Kidney epithelial cell (primary cell): Measurements from ENCODE around the gene CELF5. TPM values are rescaled to one million over a fixed set of nuclear protein-coding genes. Genes with fewer than 3 reads are reported as not detected.

Experiments used
- DNase-seq: peaks from one replicate; pipeline ENCODE4 v3.0.0-alpha.2; 2010; ENCODE audit warnings: low read depth
- H3K27me3 ChIP-seq: 2 replicates; pipeline ENCODE4 v1.6.0; 2011; ENCODE audit warnings: low read length; ENCODE audit not compliant: control insufficient read depth, insufficient read depth
- H3K36me3 ChIP-seq: 2 replicates; pipeline ENCODE4 v1.5.1; 2011; ENCODE audit warnings: low read length; ENCODE audit not compliant: control insufficient read depth, insufficient read depth
- H3K4me3 ChIP-seq: 2 replicates; pipeline ENCODE4 v1.5.1; 2011; ENCODE audit warnings: low read depth, mild to moderate bottlenecking, control low read depth, low read length
- total RNA-seq: library from RNA; depleted of rRNA; stranded (reverse); fragments of >200 nt; gene quantifications from 2 replicates; pipeline ENCODE4 v1.2.3, GENCODE V29; 2015
- TF ChIP-seq, protein P1 (sequence below): IDR thresholded peaks from 2 replicates; pipeline ENCODE4 v1.5.1; 2011; ENCODE audit warnings: mild to moderate bottlenecking, moderate library complexity, low read length, control low read depth, inconsistent platforms; ENCODE audit not compliant: insufficient read depth, poor library complexity, severe bottlenecking

Gene CELF5
- total RNA-seq, 1 donor from 2014 or later, result 0.17 TPM

DNA sequence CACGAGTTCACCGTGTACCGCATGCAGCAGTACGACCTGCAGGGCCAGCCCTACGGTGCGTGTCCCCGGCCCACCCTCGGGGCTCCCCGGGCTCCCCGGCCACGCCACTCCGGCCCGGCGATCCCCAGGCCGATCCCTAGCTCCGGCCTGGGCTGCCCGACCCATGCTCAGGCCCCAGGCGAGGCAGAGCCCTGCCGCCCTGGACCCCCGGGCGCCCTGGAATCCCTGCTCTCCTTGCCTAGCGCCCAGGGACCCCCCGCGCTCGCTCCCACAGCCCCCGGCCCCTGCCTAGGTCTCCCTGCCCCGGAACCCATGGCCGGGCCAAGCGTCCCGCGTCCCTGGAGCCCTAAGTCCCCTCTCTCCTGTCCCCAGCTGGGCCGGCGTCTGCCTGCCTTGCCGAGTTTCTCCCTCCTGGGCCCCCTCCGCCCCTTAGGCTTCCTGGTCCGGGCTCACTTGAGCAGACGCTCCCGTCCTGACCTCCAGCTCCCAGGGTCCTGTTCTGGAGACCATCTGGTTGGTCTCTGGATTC is 38.2 kb upstream of the CELF5 start:
- Histone ChIP-seq H3K4me3 (peak overlapping the region; percentile 95), H3K27me3 (no peaks in the 10 kb centered on the region)
- DNase-seq, result no peak

DNA sequence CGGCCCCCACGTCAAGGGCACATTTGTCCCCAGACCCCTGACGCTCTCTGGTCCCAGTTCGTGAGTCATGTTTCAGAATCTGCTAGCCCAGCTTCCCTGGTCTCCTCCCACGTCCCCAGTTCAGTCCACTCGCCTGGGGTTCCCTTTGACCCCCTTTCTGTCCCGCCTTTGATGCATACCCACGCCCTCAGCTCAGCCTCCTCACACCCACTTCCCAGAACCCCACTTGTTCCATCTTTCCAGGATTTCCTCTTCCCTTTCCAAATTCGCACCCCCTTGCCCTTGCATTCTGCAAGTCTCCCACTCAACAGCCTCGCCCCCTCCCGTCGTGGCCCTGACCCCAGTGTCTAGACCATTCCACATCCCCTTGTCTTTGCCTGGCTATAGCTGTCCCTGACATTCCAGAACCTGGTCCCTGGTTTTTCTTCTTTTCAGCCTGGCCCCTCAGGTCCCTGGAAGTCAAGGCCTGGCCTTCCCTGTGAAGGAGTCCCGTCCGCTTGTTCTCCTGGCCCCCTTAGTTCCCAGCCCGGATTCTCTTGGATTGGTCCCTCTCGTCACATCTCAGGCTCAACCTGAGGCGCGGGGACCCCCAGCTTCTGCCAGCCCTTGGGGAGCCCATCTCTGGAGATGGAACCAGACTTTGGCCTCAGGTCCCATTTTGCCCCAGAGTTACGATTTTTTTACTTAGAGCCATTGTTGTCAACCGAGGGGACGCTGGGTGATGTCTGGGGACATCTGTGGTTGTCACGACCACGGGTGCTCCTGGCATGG is 37.4 kb upstream of the CELF5 start:
- Histone ChIP-seq H3K27me3 (no peaks in the 10 kb centered on the region), H3K4me3 (peak overlapping the region; percentile 95), H3K36me3 (no peaks in the 10 kb centered on the region)
- DNase-seq, result no peak
- TF ChIP-seq, protein P1, sequence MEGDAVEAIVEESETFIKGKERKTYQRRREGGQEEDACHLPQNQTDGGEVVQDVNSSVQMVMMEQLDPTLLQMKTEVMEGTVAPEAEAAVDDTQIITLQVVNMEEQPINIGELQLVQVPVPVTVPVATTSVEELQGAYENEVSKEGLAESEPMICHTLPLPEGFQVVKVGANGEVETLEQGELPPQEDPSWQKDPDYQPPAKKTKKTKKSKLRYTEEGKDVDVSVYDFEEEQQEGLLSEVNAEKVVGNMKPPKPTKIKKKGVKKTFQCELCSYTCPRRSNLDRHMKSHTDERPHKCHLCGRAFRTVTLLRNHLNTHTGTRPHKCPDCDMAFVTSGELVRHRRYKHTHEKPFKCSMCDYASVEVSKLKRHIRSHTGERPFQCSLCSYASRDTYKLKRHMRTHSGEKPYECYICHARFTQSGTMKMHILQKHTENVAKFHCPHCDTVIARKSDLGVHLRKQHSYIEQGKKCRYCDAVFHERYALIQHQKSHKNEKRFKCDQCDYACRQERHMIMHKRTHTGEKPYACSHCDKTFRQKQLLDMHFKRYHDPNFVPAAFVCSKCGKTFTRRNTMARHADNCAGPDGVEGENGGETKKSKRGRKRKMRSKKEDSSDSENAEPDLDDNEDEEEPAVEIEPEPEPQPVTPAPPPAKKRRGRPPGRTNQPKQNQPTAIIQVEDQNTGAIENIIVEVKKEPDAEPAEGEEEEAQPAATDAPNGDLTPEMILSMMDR, result no peak

More for the DNA sequence above, 38.2 kb upstream of the CELF5 start:
- H3K36me3 ChIP-seq, result no peaks in the 10 kb centered on the region
- TF ChIP-seq, protein P1, result no peak

DNA sequence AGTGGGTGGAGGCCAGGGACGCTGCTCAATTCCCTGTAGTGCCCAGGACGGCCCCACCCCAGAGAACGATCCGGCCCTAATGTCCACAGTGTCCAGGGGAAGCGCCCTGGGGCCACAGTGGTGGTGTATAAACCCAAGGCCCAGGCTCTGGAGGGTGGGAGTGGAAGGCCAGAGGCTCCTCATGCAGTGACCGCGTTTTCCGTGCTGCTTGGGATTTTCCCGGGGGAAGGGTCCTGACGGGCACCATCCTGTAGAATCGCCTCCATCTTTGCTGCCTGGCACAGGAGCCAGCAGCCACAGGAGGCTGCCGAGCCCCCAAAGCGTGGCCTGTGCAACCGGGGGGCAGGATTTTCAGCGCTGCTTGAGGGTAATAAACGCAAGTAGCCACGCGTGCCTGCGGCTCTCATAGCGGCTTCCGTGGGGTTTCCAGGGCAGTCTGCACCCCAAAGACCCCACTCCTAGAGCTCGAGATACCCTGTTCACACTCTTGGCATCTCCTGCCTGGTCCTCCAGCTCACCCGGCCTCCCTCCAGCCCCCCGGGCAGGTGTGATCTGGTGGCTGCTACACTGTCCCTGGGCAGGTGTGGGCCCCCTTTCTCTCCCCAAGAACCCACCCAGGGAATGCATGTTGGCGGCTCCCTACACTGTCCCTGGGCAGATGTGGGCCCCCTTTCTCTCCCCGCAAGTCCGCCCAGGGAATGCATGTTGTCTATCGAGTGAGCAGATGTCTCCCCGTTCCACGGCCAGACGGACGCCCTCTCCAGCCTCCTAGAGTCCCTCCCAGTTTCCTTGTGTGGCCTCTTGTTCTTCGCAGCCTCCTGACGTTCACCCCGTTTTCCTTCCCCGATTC is 36.6 kb upstream of the CELF5 start:
- Histone ChIP-seq H3K4me3 (no peak overlapping the region), H3K36me3 (no peaks in the 10 kb centered on the region), H3K27me3 (no peaks in the 10 kb centered on the region)
- TF ChIP-seq, protein P1, result no peak
- no peak for DNase-seq

DNA sequence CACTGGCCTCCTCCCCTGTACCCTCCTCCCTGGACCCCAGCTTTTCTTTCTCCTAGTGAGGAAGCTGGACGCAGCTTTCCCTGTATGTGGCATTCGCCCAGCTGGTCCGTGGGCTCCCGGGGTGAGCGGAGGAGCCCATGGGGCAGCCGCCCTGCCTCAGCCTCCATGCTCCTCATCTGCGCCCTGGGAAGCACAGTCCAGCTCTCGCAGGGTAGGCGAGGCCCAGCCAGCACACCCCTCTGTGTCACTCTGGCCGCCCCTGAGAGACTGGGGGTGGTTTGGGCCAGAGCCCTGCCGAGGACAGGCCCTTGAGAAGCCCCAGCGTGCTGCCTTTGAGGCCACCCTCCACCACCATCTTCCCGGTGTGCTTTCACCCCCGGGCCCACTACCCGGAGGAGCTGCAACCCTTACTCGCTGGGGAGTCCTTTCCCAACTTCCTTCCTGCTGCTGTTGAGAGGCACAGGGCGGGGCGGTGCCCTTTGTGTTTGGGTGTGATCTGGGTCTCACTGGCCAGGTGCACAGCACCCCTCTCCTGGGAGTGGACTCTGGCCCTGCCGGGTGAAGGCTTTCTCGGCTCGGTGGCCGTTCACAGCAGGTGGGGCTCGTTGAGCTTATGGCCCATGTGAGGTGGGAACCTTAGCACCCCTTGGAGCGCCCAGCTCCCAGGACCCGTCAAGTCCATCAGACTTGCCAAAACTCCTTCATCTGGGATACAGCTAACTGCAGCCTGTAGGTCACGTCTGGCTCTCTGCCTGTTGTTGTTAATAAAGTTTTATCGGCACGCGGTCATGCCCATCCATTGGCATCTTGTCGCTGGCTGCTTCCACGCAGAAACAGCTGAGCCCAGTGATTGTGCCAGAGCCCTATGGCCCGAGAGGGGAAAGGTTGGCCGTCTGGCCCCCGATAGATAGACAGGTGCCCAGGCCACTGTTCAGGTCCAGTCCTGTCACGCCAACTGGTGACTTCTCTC is 35.5 kb upstream of the CELF5 start:
- TF ChIP-seq, protein P1, result no peak
- H3K27me3 ChIP-seq, result no peaks in the 10 kb centered on the region
- no peaks in the 10 kb centered on the region for H3K36me3 ChIP-seq
- H3K4me3 ChIP-seq, result no peak overlapping the region
- DNase-seq, result no peak

DNA sequence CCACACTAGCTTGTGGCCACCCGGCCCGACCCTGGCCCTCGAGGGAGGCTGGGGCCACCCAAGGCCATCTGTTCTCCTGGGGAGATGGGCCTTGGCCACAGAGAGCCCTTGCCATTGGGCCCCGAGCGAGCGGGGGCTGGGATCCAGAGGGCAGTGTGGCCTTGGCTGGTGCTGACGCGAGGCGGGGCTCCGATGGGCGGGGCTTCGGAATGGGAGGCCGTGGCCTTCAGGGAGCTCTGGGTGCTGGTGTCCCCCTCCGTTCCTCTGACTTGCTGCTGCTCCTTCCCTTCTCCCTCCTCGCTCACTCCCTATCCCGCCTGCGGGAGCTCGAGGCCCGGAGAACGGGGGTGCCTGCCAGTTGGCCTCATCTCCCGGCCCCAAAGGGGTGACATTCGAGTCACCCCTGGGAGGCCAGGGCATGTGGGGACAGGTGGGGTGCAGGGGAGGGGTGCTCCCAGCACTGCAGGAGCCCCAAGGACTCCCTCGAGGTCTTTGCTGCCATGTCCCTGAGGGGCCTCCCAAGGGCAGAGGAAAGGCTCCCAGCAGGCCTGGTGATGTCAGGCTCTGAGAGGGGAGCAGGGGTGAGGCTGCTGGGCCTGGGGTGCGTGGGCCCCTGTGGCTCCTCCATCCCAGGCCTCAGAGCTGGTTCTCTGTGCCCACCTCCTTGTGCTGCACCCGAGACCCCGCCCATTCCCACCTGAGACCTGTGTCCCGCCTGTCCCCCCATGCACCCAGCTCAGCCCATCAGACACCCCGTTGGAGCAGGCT is 34.6 kb upstream of the CELF5 start:
- H3K36me3 ChIP-seq, result no peaks in the 10 kb centered on the region
- TF ChIP-seq, protein P1, result no peak
- no peaks in the 10 kb centered on the region for H3K27me3 ChIP-seq
- H3K4me3 ChIP-seq, result no peak overlapping the region
- no peak for DNase-seq
